Endothelial cell of hepatic sinusoid (primary cell): ENCODE measurements around the gene RP9.

Experiments
- in situ Hi-C: cut with HindIII; loops from 2 replicates; pipeline ENCODE4 v1.10.0; 2017; ENCODE audit warnings: low sequenced_read_pairs

Gene RP9

GRCh38 chr7:33067921-33068320, 41.3 kb downstream of the RP9 start:
- in situ Hi-C loops, result loop anchor here (25.0 kb wide), 1 partner anchor 131 kb away; no protein-coding TSS in a partner anchor

- in situ Hi-C loops, result loop anchor here (25.0 kb wide), 1 partner anchor 129 kb away; no protein-coding TSS in a partner anchor
Measured at GRCh38 chr7:33066771-33067170, 42.4 kb downstream of the RP9 start.

- in situ Hi-C loops, result loop anchor here (25.0 kb wide), 1 partner anchor 129 kb away; no protein-coding TSS in a partner anchor
Measured at GRCh38 chr7:33065981-33066380, 43.2 kb downstream of the RP9 start.

GRCh38 chr7:33062782-33063443, 46.3 kb downstream of the RP9 start:
- in situ Hi-C loops, result loop anchor here (25.0 kb wide), 1 partner anchor 126 kb away; no protein-coding TSS in a partner anchor

GRCh38 chr7:33062023-33062781, 47.0 kb downstream of the RP9 start, which contains the start of gene NT5C3A:
Gene NT5C3A, minus strand, starts transcription at chr7:33062776. Its CDS starts 71 bp downstream, at chr7:33062705.
- in situ Hi-C loops, result loop anchor here (25.0 kb wide), 1 partner anchor 125 kb away; no protein-coding TSS in a partner anchor

- in situ Hi-C loops, result loop anchor here (25.0 kb wide), 1 partner anchor 124 kb away; no protein-coding TSS in a partner anchor
Measured at GRCh38 chr7:33061282-33061937, 47.8 kb downstream of the RP9 start.

- in situ Hi-C loops, result loop anchor here (25.0 kb wide), 1 partner anchor 122 kb away; no protein-coding TSS in a partner anchor
Measured at GRCh38 chr7:33059635-33060034, 49.6 kb downstream of the RP9 start.

GRCh38 chr7:33055158-33055557, 54.0 kb downstream of the RP9 start:
- in situ Hi-C loops, result loop anchor here (25.0 kb wide), 1 partner anchor 118 kb away; no protein-coding TSS in a partner anchor

GRCh38 chr7:33054261-33054964, 54.8 kb downstream of the RP9 start:
- in situ Hi-C loops, result loop anchor here (25.0 kb wide), 1 partner anchor 117 kb away; no protein-coding TSS in a partner anchor

GRCh38 chr7:33053721-33054120, 55.5 kb downstream of the RP9 start:
- in situ Hi-C loops, result loop anchor here (25.0 kb wide), 1 partner anchor 116 kb away; no protein-coding TSS in a partner anchor

- in situ Hi-C loops, result loop anchor here (25.0 kb wide), 1 partner anchor 113 kb away; no protein-coding TSS in a partner anchor
Measured at GRCh38 chr7:33050535-33051318, 58.5 kb downstream of the RP9 start.

GRCh38 chr7:33048704-33049103, 60.5 kb downstream of the RP9 start:
- in situ Hi-C loops, result no loop called here

GRCh38 chr7:33048257-33048656, 60.9 kb downstream of the RP9 start:
- in situ Hi-C loops, result no loop called here

- in situ Hi-C loops, result no loop called here
Measured at GRCh38 chr7:33044986-33045385, 64.2 kb downstream of the RP9 start.
